ENCODE data around the gene KIRREL1.

KIRREL1 gene

DNA sequence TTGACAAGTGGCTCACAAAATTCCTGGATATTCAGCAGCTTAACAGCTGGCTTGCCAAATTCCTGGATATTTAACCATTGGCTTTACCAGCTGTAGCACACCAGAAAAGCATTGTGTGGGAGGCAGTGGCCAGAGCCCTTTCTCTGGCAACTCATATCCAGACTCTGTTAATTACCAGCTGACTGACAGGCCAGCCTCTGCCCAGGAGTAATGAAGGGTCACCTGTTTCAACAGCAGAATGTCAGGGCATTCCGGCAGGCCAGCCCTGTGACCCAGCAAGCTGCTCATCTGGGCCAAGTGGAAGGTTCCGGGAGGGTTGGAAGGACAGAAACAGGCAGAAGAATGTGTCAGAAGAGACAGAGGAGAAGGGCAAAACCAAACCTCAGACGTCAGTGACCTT lies 35.2 kb upstream of the KIRREL1 start:
- Histone ChIP-seq H3K9me3 (ENCODE audit: control insufficient read depth, low read length) (no peaks in the 10 kb centered on the region), H3K27me3 (ENCODE audit: control insufficient read depth, insufficient read depth, low read length) (no peaks in the 10 kb centered on the region), H3K4me1 (no peaks in the 10 kb centered on the region), H3K9ac (no peak overlapping the region), H3K36me3 (ENCODE audit: control insufficient read depth, insufficient read depth, low read length) (no peaks in the 10 kb centered on the region), H3K4me3 (ENCODE audit: low read depth, low read length) (no peak overlapping the region), H3K27ac (no peak overlapping the region), H3K79me2 (no peaks in the 10 kb centered on the region), H3K4me2 (ENCODE audit: low read length) (no peak overlapping the region), H2AFZ (no peak overlapping the region)
- TF ChIP-seq, protein P1, sequence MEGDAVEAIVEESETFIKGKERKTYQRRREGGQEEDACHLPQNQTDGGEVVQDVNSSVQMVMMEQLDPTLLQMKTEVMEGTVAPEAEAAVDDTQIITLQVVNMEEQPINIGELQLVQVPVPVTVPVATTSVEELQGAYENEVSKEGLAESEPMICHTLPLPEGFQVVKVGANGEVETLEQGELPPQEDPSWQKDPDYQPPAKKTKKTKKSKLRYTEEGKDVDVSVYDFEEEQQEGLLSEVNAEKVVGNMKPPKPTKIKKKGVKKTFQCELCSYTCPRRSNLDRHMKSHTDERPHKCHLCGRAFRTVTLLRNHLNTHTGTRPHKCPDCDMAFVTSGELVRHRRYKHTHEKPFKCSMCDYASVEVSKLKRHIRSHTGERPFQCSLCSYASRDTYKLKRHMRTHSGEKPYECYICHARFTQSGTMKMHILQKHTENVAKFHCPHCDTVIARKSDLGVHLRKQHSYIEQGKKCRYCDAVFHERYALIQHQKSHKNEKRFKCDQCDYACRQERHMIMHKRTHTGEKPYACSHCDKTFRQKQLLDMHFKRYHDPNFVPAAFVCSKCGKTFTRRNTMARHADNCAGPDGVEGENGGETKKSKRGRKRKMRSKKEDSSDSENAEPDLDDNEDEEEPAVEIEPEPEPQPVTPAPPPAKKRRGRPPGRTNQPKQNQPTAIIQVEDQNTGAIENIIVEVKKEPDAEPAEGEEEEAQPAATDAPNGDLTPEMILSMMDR (IDR thresholded peaks at IDR 0.05): no peak

GRCh38 chr1:157959750-157960149 lies 33.7 kb upstream of the KIRREL1 start:
- no peak overlapping the region for H3K9ac ChIP-seq
- no peaks in the 10 kb centered on the region for H3K36me3 ChIP-seq (ENCODE audit: control insufficient read depth, insufficient read depth, low read length)
- H3K27ac ChIP-seq: no peak overlapping the region
- no peaks in the 10 kb centered on the region for H3K27me3 ChIP-seq (ENCODE audit: control insufficient read depth, insufficient read depth, low read length)
- H3K4me3 ChIP-seq (ENCODE audit: low read depth, low read length): no peak overlapping the region
- no peak overlapping the region for H3K4me2 ChIP-seq (ENCODE audit: low read length)
- TF ChIP-seq, protein P1 (IDR thresholded peaks at IDR 0.05): no peak
- H3K79me2 ChIP-seq: no peaks in the 10 kb centered on the region
- no peaks in the 10 kb centered on the region for H3K9me3 ChIP-seq (ENCODE audit: control insufficient read depth, low read length)
- H3K4me1 ChIP-seq: no peaks in the 10 kb centered on the region
- no peak overlapping the region for H2AFZ ChIP-seq

- TF ChIP-seq, protein P1 (IDR thresholded peaks at IDR 0.05): no peak
- no peaks in the 10 kb centered on the region for H3K4me1 ChIP-seq
- H3K27ac ChIP-seq: no peak overlapping the region
- no peak overlapping the region for H3K9ac ChIP-seq
- H3K36me3 ChIP-seq (ENCODE audit: control insufficient read depth, insufficient read depth, low read length): no peaks in the 10 kb centered on the region
- H3K4me2 ChIP-seq (ENCODE audit: low read length): no peak overlapping the region
- no peaks in the 10 kb centered on the region for H3K79me2 ChIP-seq
- H3K27me3 ChIP-seq (ENCODE audit: control insufficient read depth, insufficient read depth, low read length): no peaks in the 10 kb centered on the region
- no peak overlapping the region for H2AFZ ChIP-seq
- no peak overlapping the region for H3K4me3 ChIP-seq (ENCODE audit: low read depth, low read length)
- H3K9me3 ChIP-seq (ENCODE audit: control insufficient read depth, low read length): no peaks in the 10 kb centered on the region
Measured at GRCh38 chr1:157960773-157961172, 32.7 kb upstream of the KIRREL1 start.

DNA sequence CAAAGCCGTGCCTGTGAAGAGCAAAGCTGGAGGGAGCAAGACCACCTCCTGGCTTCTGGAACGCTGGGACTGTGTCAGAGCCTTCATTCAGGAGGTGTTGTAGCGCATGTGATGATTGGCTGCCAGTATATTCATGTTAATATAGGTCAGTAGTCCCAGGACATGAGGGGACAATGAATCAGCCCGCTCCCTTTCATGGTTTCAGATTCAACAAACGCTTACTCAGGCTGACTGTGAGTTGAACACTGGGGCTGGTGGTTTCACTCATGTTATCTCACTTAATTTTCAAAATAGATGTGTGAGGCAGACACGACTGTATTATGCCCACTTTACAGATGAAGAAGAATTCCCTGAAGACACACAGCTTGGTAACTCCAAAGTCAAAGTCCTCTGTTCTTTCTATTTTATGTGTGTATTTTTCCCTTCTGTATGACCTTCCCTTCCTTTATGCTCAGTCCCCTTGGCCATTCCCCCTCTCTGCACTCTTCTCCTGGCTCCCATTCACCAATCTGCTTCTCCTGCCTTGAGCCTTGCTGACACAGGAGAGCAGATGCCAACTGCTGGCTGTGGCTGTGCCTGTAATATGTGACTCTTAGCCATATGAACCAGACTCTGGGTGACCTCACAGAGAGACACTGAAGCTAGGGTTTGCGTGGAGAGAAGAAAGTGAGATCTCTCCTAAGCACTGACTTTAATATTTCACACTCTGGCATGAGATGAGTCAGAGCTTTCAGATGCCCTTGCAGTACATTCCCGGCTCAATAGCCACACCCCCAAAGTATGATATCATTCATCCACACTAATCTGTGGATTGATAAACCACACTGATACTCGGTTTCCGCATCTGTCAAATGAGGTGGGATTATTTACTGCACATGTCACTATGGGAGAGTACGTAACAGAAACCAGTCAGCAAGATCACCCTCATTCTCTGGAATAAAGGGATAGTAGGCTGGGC lies 31.4 kb upstream of the KIRREL1 start:
- H3K9ac ChIP-seq: no peak overlapping the region
- no peaks in the 10 kb centered on the region for H3K36me3 ChIP-seq (ENCODE audit: control insufficient read depth, insufficient read depth, low read length)
- no peak overlapping the region for H2AFZ ChIP-seq

More for the DNA sequence above, 31.4 kb upstream of the KIRREL1 start:
- no peak overlapping the region for H3K27ac ChIP-seq
- H3K4me1 ChIP-seq: no peaks in the 10 kb centered on the region
- H3K9me3 ChIP-seq (ENCODE audit: control insufficient read depth, low read length): no peaks in the 10 kb centered on the region
- TF ChIP-seq, protein P1 (IDR thresholded peaks at IDR 0.05): no peak
- H3K4me3 ChIP-seq (ENCODE audit: low read depth, low read length): no peak overlapping the region
- H3K79me2 ChIP-seq: no peaks in the 10 kb centered on the region
- no peak overlapping the region for H3K4me2 ChIP-seq (ENCODE audit: low read length)
- no peaks in the 10 kb centered on the region for H3K27me3 ChIP-seq (ENCODE audit: control insufficient read depth, insufficient read depth, low read length)

Measured in parathyroid adenoma (tissue), 2 donors.